Activated naive CD8-positive, alpha-beta T cell (primary cell): ENCODE results near the gene TBX4.
"Not testable (repeated sequence)": the region's sequence is repeated elsewhere in the genome, so short reads cannot be mapped to it uniquely, and the experiment has no call there.

Experiments
- H3K27ac Mint-ChIP-seq: one replicate; pipeline ENCODE4 v1.8.0; 2021; ENCODE audit warnings: mixed read lengths
- H3K27me3 Mint-ChIP-seq: one replicate; pipeline ENCODE4 v1.8.0; 2021; ENCODE audit warnings: mixed read lengths
- H3K36me3 Mint-ChIP-seq: one replicate; pipeline ENCODE4 v1.8.0; 2021; ENCODE audit warnings: mixed read lengths
- H3K4me1 Mint-ChIP-seq: one replicate; pipeline ENCODE4 v1.8.0; 2021; ENCODE audit warnings: low read depth, mixed read lengths
- H3K4me3 Mint-ChIP-seq: one replicate; pipeline ENCODE4 v1.8.0; 2021; ENCODE audit warnings: mild to moderate bottlenecking, mixed read lengths
- H3K9me3 Mint-ChIP-seq: one replicate; pipeline ENCODE4 v1.8.0; 2021; ENCODE audit warnings: low read depth, mixed read lengths

TBX4 gene

DNA sequence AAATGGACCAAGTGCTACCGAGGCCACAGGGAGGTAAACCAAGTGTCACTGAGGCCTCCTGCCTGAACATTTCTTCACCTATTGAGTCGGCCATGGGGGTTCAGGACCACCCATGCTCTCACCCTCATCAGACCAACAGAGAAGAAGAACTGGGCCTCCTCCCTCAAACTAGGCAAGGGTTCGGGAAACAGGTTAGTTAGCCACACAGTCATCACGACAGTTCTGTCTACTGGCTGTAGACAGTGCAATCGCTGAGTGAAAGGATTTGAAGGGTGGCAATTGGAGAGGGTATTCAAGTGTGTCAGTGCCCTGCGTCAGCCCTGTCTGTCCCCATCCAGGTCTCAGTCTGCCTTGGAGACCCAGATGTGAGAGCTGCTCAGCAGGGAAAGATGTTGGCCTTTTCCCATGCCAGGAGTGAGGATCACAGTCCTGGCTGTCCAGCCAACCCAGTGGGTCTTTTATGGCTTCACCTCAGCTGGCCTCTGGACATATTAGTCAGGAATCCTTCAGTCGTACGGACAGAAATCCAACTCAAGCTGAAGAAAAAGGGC lies 32.7 kb upstream of the TBX4 start:
- no peaks in the 10 kb centered on the region for H3K4me1 Mint-ChIP-seq
- no peak overlapping the region for H3K4me3 Mint-ChIP-seq
- no peaks in the 10 kb centered on the region for H3K9me3 Mint-ChIP-seq
- H3K27me3 Mint-ChIP-seq: peaks cover 27% of the 10 kb centered on the region
- no peak overlapping the region for H3K27ac Mint-ChIP-seq
- H3K36me3 Mint-ChIP-seq: no peaks in the 10 kb centered on the region

DNA sequence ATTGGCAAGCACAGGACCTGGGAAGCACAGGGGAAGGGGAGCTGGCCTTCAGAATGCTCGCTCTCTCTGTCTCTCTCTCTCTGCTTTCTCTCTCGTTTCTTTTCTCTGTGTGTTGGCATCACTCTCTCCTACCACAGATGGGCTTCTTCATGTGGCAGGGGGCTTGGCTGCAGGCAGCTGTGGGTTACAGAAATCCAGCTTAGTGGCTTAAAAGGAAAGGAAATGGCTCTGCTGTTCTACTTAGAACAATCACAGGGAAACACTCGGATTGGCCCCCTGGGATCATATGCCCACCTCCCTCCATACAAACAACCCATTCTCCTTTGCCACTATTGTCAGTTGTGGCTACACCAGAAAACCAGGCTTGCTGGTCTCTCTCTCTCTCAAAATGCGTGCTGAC lies 32.2 kb upstream of the TBX4 start:
- Mint-ChIP-seq H3K27me3 (peaks cover 27% of the 10 kb centered on the region), H3K36me3 (no peaks in the 10 kb centered on the region), H3K9me3 (no peaks in the 10 kb centered on the region), H3K27ac (no peak overlapping the region), H3K4me3 (no peak overlapping the region), H3K4me1 (no peaks in the 10 kb centered on the region)

DNA sequence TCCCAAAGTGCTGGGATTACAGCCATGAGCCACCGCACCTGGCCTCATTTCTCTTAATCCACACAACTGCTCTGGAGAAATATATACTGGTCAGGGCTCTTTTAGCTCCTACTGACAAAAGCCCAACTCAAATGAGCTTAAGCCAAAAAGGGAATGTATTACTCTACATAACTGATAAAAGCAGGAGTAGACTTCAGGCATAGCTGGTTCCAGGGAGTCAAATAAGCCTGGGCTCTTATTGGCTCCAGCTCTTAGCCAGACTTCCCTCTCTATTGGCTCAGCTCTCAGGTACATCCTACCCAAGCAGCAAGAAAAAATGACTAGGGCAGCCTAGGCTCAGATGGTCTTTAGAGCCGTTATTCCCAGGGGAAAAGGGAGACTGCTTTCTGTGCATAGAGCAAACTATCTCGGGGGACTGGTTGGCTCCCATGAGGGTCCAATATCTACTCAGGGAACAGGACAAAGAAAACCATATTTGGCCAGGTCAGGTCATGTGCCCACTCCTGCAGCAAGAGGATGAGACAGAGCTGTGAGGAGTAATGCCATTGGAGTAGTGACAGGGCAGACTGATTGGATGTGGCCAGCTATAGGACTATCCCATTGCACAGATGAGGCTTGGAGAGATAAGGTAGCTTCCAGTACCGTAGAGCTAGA lies 31.4 kb upstream of the TBX4 start:
- H3K36me3 Mint-ChIP-seq: no peaks in the 10 kb centered on the region
- H3K9me3 Mint-ChIP-seq: no peaks in the 10 kb centered on the region
- H3K4me1 Mint-ChIP-seq: no peaks in the 10 kb centered on the region
- peaks cover 28% of the 10 kb centered on the region for H3K27me3 Mint-ChIP-seq
- H3K4me3 Mint-ChIP-seq: no peak overlapping the region
- no peak overlapping the region for H3K27ac Mint-ChIP-seq

DNA sequence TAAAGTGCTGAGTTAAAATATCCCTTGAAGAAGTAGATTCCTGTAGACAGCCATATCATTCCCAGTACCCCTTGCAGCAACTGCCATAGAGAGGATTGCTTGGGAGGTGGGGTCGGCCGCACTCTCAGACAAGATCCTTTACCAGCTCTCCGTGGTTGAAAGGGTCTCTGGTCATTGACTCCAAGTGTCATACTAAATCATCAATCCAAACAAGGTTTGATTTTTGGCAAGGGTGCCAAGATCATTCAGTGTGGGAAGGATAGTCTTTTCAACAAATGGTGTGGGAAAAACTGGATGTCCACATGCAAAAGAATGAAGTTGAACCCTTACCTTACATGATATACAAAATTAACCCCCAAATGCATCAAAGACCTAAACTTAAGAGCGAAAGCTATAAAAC lies 30.8 kb upstream of the TBX4 start:
- Mint-ChIP-seq H3K4me3 (no peak overlapping the region), H3K9me3 (no peaks in the 10 kb centered on the region), H3K36me3 (no peaks in the 10 kb centered on the region), H3K27ac (no peak overlapping the region), H3K4me1 (no peaks in the 10 kb centered on the region), H3K27me3 (peaks cover 28% of the 10 kb centered on the region)

DNA sequence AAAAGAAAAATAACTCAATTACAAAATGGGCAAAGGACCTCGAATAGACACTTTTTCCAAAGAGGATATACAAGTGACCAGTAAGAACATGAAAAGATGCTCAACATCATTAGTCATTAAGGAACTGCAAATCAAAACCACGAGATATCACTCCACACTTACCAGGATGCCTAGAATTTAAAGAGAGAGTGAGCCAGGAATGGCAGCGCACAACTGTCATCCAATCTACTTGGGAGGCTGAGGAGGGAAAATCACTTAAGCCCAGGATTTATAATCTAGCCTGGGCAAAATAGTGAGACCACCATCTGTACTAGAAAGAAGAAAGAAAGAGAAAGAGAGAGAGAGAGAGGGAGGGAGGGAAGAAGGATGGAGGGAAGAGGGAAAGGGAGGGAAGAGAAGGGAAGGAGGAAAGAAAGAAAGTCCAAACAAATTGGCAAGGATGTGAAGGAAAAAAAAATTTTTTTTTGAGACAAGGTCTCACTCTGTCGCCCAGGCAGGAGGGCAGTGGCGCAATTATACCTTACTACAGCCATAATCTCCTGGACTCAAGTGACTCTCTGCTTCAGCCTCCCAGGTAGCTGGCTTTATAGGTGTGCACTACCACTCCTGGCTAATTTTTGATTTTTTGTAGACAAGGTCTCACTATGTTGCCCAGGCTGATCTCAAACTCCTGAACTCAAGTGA lies 30.0 kb upstream of the TBX4 start:
- H3K36me3 Mint-ChIP-seq: no peaks in the 10 kb centered on the region
- no peaks in the 10 kb centered on the region for H3K4me1 Mint-ChIP-seq
- H3K27ac Mint-ChIP-seq: no peak overlapping the region
- H3K4me3 Mint-ChIP-seq: no peak overlapping the region
- H3K27me3 Mint-ChIP-seq: peaks cover 26% of the 10 kb centered on the region
- no peaks in the 10 kb centered on the region for H3K9me3 Mint-ChIP-seq

GRCh38 chr17:61422869-61423268 lies 29.4 kb upstream of the TBX4 start:
- peaks cover 25% of the 10 kb centered on the region for H3K27me3 Mint-ChIP-seq
- H3K9me3 Mint-ChIP-seq: no peaks in the 10 kb centered on the region
- H3K27ac Mint-ChIP-seq: no peak overlapping the region
- no peaks in the 10 kb centered on the region for H3K36me3 Mint-ChIP-seq
- H3K4me3 Mint-ChIP-seq: no peak overlapping the region
- H3K4me1 Mint-ChIP-seq: no peaks in the 10 kb centered on the region

- Mint-ChIP-seq H3K4me3 (no peak overlapping the region), H3K4me1 (no peaks in the 10 kb centered on the region), H3K9me3 (no peaks in the 10 kb centered on the region), H3K36me3 (no peaks in the 10 kb centered on the region), H3K27me3 (peaks cover 22% of the 10 kb centered on the region), H3K27ac (no peak overlapping the region)
These were observed 28.1 kb upstream of the TBX4 start for GRCh38 chr17:61423967-61424649.

- H3K4me3 Mint-ChIP-seq: no peak overlapping the region
These were observed 26.3 kb upstream of the TBX4 start for GRCh38 chr17:61425682-61426481.

DNA sequence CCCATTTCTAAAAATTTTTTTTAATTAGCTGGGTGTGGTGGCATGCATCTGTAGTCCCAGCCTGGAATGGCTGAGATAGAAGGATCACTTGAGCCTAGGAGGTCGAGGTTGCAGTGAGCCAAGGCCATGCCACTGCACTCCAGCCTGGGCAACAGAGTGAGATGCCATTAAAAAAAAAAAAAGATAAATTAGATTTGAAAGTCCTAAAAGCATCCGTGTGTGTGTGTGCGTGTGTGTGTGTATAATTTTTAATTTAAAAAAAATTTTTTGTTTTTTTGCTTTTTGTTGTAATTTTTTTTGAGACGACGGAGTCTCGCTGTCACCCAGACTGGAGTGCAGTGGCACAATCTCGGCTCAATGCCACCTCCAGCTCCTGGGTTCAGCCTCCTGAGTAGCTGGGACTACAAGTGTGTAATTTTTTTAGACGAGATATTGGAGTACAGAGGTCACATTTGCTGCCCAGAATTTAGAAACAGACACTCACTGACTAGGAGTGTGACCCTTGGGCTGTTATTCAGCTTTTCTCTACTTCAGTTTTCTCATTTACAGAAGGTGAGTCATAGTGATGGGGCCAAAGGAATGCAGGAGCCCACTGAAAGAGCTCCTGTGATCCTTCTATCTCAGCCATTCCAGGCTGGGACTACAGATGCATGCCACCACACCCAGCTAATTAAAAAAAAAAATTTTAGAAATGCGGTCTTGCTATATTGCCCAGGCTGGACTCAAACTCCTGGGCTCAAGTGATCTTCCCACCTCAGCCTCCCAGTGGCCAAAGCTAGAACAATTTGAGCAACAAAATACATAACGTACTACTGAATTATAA lies 25.5 kb upstream of the TBX4 start:
- Mint-ChIP-seq H3K27ac (no peak overlapping the region), H3K27me3 (peaks cover 12% of the 10 kb centered on the region), H3K4me3 (no peak overlapping the region), H3K9me3 (no peaks in the 10 kb centered on the region), H3K4me1 (no peaks in the 10 kb centered on the region), H3K36me3 (no peaks in the 10 kb centered on the region)

More at GRCh38 chr17:61425682-61426481, 26.3 kb upstream of the TBX4 start:
- Mint-ChIP-seq H3K27me3 (peaks cover 14% of the 10 kb centered on the region), H3K9me3 (no peaks in the 10 kb centered on the region), H3K36me3 (no peaks in the 10 kb centered on the region), H3K27ac (no peak overlapping the region), H3K4me1 (no peaks in the 10 kb centered on the region)

- Mint-ChIP-seq H3K4me1 (no peaks in the 10 kb centered on the region), H3K9me3 (no peaks in the 10 kb centered on the region), H3K27me3 (peaks cover 8% of the 10 kb centered on the region), H3K4me3 (no peak overlapping the region), H3K27ac (no peak overlapping the region), H3K36me3 (no peaks in the 10 kb centered on the region)
These were observed 24.7 kb upstream of the TBX4 start for GRCh38 chr17:61427567-61427966.

- Mint-ChIP-seq H3K4me1 (no peaks in the 10 kb centered on the region), H3K27me3 (peaks cover 9% of the 10 kb centered on the region), H3K9me3 (no peaks in the 10 kb centered on the region), H3K4me3 (no peak overlapping the region), H3K27ac (no peak overlapping the region), H3K36me3 (no peaks in the 10 kb centered on the region)
These were observed 22.9 kb upstream of the TBX4 start for GRCh38 chr17:61429274-61429673.

DNA sequence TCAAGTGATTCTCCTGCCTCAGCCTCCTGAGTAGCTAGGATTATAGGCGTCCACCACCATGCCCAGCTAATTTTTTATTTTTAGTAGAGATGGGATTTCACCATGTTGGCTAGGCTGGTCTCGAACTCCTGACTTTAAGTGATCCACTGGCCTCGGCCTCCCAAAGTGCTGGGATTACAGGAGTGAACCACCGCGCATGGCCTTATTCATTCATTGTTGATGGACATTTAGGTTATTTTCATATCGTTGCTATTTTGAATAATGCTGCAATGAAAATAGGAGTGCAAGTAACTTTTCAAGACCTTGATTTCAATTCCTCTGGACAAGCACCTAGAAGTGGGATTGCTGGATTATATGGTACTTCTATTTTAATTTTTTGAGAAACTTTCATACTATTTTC lies 22.4 kb upstream of the TBX4 start:
- H3K36me3 Mint-ChIP-seq, H3K4me1 Mint-ChIP-seq, H3K27ac Mint-ChIP-seq: not testable (repeated sequence)

GRCh38 chr17:61431594-61432311 lies 20.5 kb upstream of the TBX4 start:
- peaks cover 12% of the 10 kb centered on the region for H3K9me3 Mint-ChIP-seq
- H3K36me3 Mint-ChIP-seq: no peaks in the 10 kb centered on the region
- no peak overlapping the region for H3K4me3 Mint-ChIP-seq
- no peaks in the 10 kb centered on the region for H3K4me1 Mint-ChIP-seq
- H3K27ac Mint-ChIP-seq: no peak overlapping the region
- H3K27me3 Mint-ChIP-seq: peaks cover 12% of the 10 kb centered on the region

More for the DNA sequence above, 22.4 kb upstream of the TBX4 start:
- not testable (repeated sequence) for H3K27me3 Mint-ChIP-seq, H3K9me3 Mint-ChIP-seq, H3K4me3 Mint-ChIP-seq
